DOHH2 (cell line): ENCODE results near the gene DENND1A.

ENCODE experiments used
- EZH2phosphoT487 ChIP-seq: fragments of 200-600 bp; sonication (generic); IDR thresholded peaks from 2 replicates; pipeline ENCODE4 v1.6.1; 2017; ENCODE audit warnings: borderline replicate concordance, mild to moderate bottlenecking, antibody characterized with exemption, low read length, moderate library complexity, mixed read lengths
- TF ChIP-seq, protein P1 (sequence below): fragments of 200-600 bp; sonication (generic); IDR thresholded peaks from one replicate; pipeline ENCODE4 v1.5.1; 2014; ENCODE audit warnings: antibody characterized with exemption, mild to moderate bottlenecking, low read depth, low read length; ENCODE audit not compliant: poor library complexity, severe bottlenecking

DNA sequence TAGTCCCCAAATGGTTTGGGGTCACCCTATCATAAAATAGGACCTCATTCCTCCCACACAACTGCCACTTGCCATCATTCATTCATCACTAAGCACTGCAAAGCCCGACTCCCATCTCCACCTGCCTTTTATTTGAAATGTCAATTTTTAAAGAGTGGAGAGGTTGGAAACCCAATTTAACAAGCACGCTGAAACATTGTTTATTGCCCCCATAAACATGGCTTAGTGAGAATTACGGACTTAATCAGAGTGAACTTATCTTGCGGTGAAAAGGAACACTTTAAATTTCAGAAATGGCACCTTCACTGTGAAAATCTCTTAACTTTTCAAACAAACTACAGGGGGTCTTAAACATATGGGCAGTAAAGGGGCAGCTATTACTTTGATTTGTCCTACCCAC lies 332.9 kb downstream of the DENND1A start:
- TF ChIP-seq, protein P1, sequence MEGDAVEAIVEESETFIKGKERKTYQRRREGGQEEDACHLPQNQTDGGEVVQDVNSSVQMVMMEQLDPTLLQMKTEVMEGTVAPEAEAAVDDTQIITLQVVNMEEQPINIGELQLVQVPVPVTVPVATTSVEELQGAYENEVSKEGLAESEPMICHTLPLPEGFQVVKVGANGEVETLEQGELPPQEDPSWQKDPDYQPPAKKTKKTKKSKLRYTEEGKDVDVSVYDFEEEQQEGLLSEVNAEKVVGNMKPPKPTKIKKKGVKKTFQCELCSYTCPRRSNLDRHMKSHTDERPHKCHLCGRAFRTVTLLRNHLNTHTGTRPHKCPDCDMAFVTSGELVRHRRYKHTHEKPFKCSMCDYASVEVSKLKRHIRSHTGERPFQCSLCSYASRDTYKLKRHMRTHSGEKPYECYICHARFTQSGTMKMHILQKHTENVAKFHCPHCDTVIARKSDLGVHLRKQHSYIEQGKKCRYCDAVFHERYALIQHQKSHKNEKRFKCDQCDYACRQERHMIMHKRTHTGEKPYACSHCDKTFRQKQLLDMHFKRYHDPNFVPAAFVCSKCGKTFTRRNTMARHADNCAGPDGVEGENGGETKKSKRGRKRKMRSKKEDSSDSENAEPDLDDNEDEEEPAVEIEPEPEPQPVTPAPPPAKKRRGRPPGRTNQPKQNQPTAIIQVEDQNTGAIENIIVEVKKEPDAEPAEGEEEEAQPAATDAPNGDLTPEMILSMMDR: no peak
- TF ChIP-seq EZH2phosphoT487: no peak
